SHP77 (cell line): Measurements from ENCODE around the gene CLASP1.
"Not testable (repeated sequence)": the region's sequence is repeated elsewhere in the genome, so short reads cannot be mapped to it uniquely, and the experiment has no call there.

Source experiments
- DNase-seq, 2 experiments: peaks; one replicate each; lab custom pipeline; 2025; lab: John Stamatoyannopoulos, UW

Gene CLASP1

GRCh38 chr2:121349721-121350401 lies 299.4 kb downstream of the CLASP1 start:
- no peak for DNase-seq

GRCh38 chr2:121348128-121348740 lies 301.0 kb downstream of the CLASP1 start:
- DNase-seq = no peak

DNA sequence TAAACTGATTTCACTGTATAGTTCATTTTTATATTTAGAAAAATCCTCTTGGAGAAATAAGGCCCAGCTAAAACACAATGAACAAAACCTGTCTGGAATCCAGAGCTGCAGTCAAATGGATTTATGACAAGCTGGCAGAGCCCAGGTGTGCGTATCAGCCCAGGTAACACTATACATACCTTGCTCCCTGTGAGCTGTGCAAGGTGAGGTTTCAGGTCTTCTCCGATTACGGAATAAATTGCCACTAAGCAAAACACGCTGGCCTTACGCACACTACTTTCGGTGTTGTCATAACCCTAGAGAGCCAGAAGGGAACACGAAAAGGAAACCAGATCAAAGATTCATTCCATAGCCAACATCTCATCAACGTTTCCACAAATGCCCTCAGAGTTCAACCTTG lies 302.4 kb downstream of the CLASP1 start:
- DNase-seq = no peak

DNA sequence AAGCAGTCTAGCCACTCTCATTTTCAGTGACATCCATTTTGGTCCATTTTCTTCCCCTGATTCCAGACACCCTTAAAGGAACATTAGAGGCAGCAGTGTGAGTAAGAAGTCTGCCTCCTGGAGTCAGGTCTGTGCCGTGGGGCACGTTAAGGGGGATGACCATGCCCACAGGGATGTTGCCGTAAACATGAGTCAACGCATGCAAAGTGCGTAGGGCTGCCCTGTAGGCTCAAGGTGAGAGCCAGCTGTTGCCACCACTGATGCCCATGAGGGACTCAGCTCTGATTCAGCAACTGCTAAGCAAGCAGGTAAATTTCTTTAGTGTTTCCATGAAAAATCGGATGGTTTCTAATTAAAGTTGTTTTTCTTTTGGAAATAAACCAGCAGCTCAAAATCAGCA lies 302.9 kb downstream of the CLASP1 start:
- no peak for DNase-seq

- DNase-seq = no peak
Measured at GRCh38 chr2:121345887-121346286, 303.4 kb downstream of the CLASP1 start.

GRCh38 chr2:121345101-121345500 lies 304.2 kb downstream of the CLASP1 start:
- DNase-seq = no peak

DNA sequence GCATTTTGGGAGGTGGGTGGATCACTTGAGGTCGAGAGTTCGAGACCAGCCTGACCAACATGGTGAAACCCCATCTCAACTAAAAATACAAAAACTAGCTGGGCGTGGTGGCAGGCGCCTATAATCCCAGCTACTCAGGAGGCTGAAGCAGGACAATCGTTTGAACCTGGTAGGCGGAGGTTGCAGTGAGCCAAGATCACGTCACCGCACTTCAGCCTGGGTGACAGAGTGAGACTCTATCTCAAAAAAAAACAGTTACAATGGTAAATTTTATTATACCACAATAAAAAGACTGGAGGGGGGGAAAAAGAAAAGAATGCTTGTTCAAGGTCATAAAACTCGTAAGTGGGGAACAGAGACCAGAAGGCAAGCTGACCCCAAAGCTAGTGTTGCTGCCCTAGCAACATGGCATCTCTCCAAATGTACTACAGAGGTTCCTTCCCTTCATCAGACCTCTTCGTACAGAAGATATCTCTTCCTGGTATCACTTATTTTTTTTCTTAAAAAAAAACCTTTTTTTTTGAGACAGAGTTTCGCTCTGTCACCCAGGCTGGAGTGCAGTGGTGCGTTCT lies 305.3 kb downstream of the CLASP1 start:
- not testable (repeated sequence) for DNase-seq

- no peak for DNase-seq
Measured at GRCh38 chr2:121343191-121343590, 306.1 kb downstream of the CLASP1 start.

GRCh38 chr2:121342751-121343150 lies 306.5 kb downstream of the CLASP1 start:
- no peak for DNase-seq

DNA sequence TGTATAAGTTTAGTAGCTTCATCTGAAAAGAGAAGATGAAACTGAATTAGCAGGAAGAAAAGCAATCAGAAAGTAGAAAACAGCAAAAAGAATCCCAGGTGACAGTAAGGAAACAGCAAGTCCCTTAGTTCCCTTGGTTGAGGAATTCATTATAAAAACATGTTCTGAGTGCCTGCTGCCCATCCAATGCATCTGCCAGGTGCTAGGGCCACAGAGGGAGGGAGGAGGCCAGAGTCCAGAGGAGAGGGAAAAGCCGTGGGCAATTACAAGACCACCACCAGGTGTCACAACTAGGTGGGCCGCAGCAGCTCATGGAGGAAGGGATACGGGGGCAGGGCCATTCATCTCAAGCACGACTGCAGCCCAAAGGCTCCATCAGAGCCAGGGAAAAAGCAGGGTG lies 308.3 kb downstream of the CLASP1 start:
- DNase-seq = no peak

- DNase-seq = no peak
Measured at GRCh38 chr2:121338281-121338680, 311.0 kb downstream of the CLASP1 start.

DNA sequence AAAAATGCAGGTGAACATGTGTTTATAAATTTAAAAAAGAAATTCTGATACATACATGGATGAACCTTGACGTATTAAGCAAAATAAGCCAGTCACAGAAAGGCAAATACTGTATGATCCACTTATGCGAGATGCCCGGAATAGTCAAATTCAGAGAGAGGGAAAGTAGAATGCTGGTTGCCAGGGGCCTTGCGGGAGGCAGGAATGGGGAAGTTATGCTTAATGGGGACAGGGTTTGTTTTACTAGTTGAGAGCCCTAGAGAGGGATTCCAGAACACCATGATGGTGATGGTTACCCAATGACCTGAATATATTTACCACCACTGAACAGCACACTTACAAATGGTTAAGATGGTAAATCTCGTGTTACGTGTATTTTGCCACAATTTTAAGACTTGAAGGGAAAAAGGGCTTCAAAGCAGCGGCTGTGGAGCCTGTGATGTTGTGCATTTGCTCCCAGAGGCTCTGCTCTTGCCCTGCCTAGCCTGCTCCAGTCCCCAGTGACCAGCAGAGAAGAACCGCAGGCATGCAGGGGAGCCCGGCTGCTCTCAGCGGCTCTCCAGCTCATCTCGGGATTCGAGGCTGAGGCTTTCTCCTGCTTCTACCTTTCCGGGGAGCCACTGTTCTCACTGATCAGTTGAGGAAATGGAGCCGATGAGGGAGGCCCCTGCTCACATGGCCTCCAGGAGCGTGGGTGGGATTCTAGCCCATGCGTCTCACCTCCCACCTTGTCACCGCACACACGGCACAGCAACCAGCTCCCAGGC lies 312.6 kb downstream of the CLASP1 start:
- DNase-seq = no peak

GRCh38 chr2:121335294-121336290 lies 313.7 kb downstream of the CLASP1 start:
- DNase-seq = peak; percentile 21 to 40

- no peak for DNase-seq
Measured at GRCh38 chr2:121334581-121335293, 314.5 kb downstream of the CLASP1 start.

GRCh38 chr2:121333834-121334558 lies 315.3 kb downstream of the CLASP1 start:
- no peak for DNase-seq

- no peak for DNase-seq
Measured at GRCh38 chr2:121333231-121333630, 316.0 kb downstream of the CLASP1 start.

DNA sequence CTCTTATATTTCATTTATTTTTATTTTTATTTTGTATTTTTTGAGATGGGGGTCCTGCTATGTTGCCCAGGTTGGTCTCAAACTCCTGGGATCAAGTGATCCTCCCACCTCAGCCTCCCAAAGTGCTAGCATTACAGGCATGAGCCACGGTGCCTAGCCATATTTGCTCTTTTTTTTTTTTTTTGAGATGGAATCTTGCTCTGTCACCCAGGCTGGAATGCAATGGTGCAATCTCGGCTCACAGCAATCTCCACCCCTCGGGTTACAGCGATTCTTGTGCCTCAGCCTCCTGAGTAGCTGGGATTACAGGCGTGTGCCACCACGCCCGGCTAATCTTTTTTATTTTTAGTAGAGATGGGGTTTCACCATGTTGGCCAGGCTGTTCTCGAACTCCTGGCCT lies 317.9 kb downstream of the CLASP1 start:
- DNase-seq = not testable (repeated sequence)

GRCh38 chr2:121330921-121331320 lies 318.3 kb downstream of the CLASP1 start:
- DNase-seq = no peak

DNA sequence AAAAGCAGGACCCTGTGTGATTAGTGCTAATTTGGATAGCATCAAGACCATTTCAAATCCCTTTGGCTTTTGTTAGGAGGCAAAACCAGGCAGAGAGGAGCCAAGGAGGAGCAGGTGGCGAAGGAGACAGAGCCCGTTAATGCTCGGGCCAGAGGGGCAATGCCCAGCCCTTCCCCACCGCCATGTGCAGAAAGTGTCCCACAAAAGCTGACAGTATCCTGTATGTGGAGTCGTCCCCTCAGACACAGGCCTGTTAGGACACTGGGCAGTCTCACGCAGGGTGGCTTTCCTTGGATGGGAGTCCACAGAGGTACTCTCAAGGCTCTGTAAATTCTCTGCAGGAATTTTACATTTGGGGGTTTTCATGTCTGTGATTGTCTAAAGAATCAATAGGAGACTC lies 319.5 kb downstream of the CLASP1 start:
- DNase-seq = no peak

GRCh38 chr2:121326628-121327027 lies 322.6 kb downstream of the CLASP1 start:
- DNase-seq = no peak
